WTC11 (cell line): ENCODE results near the gene MOV10L1. TPM values are rescaled to one million over a fixed set of nuclear protein-coding genes. Genes with fewer than 3 reads are reported as not detected.

Experiments
- ATAC-seq: fragments of 200-7000 bp; cut with Tn5 transposase; 2 replicates; pipeline ENCODE4 v1.10.0; 2021; ENCODE audit warnings: mild to moderate bottlenecking, moderate library complexity
- CTCF ChIA-PET: fragments of 300-600 bp; sonication (Branson Sonifier 250); formaldehyde crosslinking; loops from one replicate; lab custom pipeline; 2021; ENCODE audit warnings: antibody characterized with exemption; lab: Charles Lee
- POLR2A ChIA-PET: fragments of 350-600 bp; sonication (Branson Sonifier 250); formaldehyde crosslinking; loops from one replicate; lab custom pipeline; 2021; ENCODE audit warnings: antibody characterized with exemption; lab: Charles Lee
- DNase-seq: peaks from one replicate; pipeline ENCODE4 v3.0.0; 2021; ENCODE audit warnings: low spot score
- H3K27ac Mint-ChIP-seq: 2 replicates; pipeline ENCODE4 v1.8.0; 2021; ENCODE audit warnings: mixed read lengths
- H3K27me3 Mint-ChIP-seq: 2 replicates; pipeline ENCODE4 v1.8.0; 2021; ENCODE audit warnings: low read depth, mild to moderate bottlenecking, moderate library complexity, mixed read lengths
- H3K36me3 Mint-ChIP-seq: 2 replicates; pipeline ENCODE4 v1.8.0; 2021; ENCODE audit warnings: mixed read lengths
- H3K4me1 Mint-ChIP-seq: 2 replicates; pipeline ENCODE4 v1.8.0; 2022; ENCODE audit warnings: mixed read lengths
- H3K4me3 Mint-ChIP-seq: 2 replicates; pipeline ENCODE4 v1.8.0; 2021; ENCODE audit warnings: mild to moderate bottlenecking, moderate library complexity, mixed read lengths
- H3K9me3 Mint-ChIP-seq: 2 replicates; pipeline ENCODE4 v1.8.0; 2021; ENCODE audit warnings: mixed read lengths
- AFF4 ChIP-seq: sonication (generic); formaldehyde crosslinking; IDR thresholded peaks from 2 replicates; pipeline ENCODE4 v1.8.1; 2023; ENCODE audit warnings: mild to moderate bottlenecking, missing genetic modification reagents, borderline replicate concordance
- AR ChIP-seq: fragments of 250-450 bp; sonication (Bioruptor Pico); IDR thresholded peaks from 2 replicates; pipeline ENCODE4 v1.9.0; 2021; ENCODE audit warnings: mild to moderate bottlenecking
- ETV6 ChIP-seq: sonication (generic); formaldehyde crosslinking; IDR thresholded peaks from 2 replicates; pipeline ENCODE4 v1.8.1; 2022; ENCODE audit warnings: mild to moderate bottlenecking, missing genetic modification reagents
- GABPB1 ChIP-seq: sonication (generic); formaldehyde crosslinking; IDR thresholded peaks from 2 replicates; pipeline ENCODE4 v1.8.1; 2023; ENCODE audit warnings: mild to moderate bottlenecking, missing genetic modification reagents
- KAT7 ChIP-seq: sonication (generic); formaldehyde crosslinking; IDR thresholded peaks from 2 replicates; pipeline ENCODE4 v1.8.1; 2023; ENCODE audit warnings: missing genetic modification reagents, mild to moderate bottlenecking, borderline replicate concordance
- RORB ChIP-seq: fragments of 250-450 bp; sonication (Bioruptor Pico); IDR thresholded peaks from 2 replicates; pipeline ENCODE4 v1.9.0; 2021; ENCODE audit warnings: mild to moderate bottlenecking
- TEAD1 ChIP-seq: sonication (generic); formaldehyde crosslinking; IDR thresholded peaks from 2 replicates; pipeline ENCODE4 v1.8.0; 2022; ENCODE audit warnings: mild to moderate bottlenecking, missing genetic modification reagents
- ZMAT4 ChIP-seq: fragments of 250-450 bp; sonication (Bioruptor Pico); IDR thresholded peaks from 2 replicates; pipeline ENCODE4 v1.9.0; 2021; ENCODE audit warnings: mild to moderate bottlenecking
- ZNF423 ChIP-seq: fragments of 250-450 bp; sonication (Bioruptor Pico); IDR thresholded peaks from 2 replicates; pipeline ENCODE4 v2.1.2; 2022; ENCODE audit warnings: mild to moderate bottlenecking, moderate library complexity
- total RNA-seq: library from RNA; stranded (reverse); gene quantifications from 3 replicates; pipeline ENCODE4 v1.2.3, GENCODE V29; 2021
- TF ChIP-seq, protein P1 (sequence below): sonication (generic); formaldehyde crosslinking; IDR thresholded peaks from 2 replicates; pipeline ENCODE4 v1.8.0; 2022; ENCODE audit warnings: mild to moderate bottlenecking, missing genetic modification reagents
- TF ChIP-seq, protein P2 (sequence below): sonication (generic); formaldehyde crosslinking; IDR thresholded peaks from 2 replicates; pipeline ENCODE4 v1.8.1; 2023; ENCODE audit warnings: mild to moderate bottlenecking, moderate library complexity, missing genetic modification reagents
- TF ChIP-seq, protein P3 (sequence below): sonication (generic); formaldehyde crosslinking; IDR thresholded peaks from 2 replicates; pipeline ENCODE4 v1.8.1; 2023; ENCODE audit warnings: mild to moderate bottlenecking, missing genetic modification reagents

Gene MOV10L1
- total RNA-seq, 1 experiment from 2014 or later = not detected

DNA sequence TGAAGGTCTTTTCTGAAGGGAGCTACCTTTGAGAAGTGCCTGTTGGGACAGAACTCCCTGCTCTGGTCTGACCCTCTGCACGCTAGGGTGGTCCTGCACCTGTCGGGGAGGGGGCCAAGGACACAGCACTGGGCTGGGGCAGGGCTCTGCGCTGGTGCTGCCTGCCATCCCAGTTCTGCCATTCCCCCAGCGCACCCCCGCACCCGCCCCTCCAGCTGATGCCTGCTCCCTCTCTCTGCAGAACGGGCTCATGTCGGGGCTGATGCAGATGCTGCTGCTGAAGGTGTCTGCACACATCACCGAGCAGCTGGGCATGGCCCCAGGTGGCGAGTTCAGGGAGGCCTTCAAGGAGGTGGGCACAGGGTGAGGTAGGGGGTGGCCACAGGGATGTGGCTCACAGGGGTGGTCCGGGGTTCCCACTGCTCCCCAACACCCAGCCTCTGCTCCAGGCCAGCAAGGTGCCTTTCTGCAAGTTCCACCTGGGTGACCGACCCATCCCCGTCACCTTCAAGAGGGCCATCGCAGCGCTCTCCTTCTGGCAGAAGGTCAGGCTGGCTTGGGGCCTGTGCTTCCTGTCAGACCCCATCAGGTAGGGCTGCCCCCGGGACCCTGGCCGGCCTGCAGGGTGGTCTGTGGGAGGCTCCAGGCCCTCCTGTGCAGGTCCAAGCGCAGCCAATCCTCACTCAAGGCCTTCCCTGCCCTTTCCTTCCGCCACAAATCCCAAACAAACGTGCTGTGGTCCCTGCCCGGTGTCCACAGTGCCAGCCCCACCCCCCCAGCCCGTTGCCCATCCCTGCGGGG lies 107.4 kb downstream of the MOV10L1 start (continued):
- TF ChIP-seq AR (CRISPR knock-in tag) = no peak

DNA sequence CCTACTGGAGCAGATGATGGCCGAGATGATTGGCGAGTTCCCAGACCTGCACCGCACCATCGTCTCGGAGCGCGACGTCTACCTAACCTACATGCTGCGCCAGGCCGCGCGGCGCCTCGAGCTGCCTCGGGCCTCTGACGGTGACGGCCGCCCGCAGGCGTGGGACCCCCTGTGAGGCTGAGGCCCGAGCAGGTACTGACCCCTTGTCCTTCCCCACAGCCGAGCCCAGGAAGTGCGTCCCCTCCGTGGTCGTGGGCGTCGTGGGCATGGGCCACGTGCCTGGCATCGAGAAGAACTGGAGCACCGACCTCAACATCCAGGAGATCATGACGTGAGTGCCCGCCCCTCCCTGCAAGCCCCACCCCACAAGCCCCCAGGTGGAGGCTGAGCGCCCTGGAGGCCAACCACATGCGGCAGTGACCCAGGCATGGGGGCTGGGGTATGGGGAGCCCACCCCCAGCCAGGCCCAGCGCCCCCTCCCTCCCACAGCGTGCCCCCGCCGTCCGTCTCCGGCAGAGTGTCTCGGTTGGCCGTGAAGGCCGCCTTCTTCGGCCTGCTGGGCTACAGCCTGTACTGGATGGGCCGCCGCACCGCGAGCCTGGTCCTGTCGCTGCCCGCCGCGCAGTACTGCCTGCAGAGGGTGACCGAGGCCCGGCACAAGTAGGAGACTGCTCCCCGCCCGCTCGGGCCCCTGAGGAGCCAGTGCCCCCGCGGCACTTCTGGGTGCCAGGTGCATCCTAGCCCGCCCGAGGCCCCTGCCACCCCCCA lies 108.2 kb downstream of the MOV10L1 start:
- DNase-seq (no peak), ATAC-seq (no peak)
- peaks cover 3% of the 10 kb centered on the region; the same call in 1 of the 2 replicates for H3K36me3 Mint-ChIP-seq
- no peaks in the 10 kb centered on the region for H3K27me3 Mint-ChIP-seq
- no peaks in the 10 kb centered on the region for H3K9me3 Mint-ChIP-seq
- H3K4me1 Mint-ChIP-seq = peaks cover 12% of the 10 kb centered on the region
- H3K27ac Mint-ChIP-seq = no peak overlapping the region
- no peak overlapping the region for H3K4me3 Mint-ChIP-seq
- TF ChIP-seq AFF4 (no peak), GABPB1 (no peak), ZNF423 (CRISPR knock-in tag) (no peak), RORB (CRISPR knock-in tag) (no peak), TEAD1 (CRISPR knock-in tag) (no peak), ZMAT4 (no peak), ETV6 (CRISPR knock-in tag) (no peak), KAT7 (CRISPR knock-in tag) (no peak)
- TF ChIP-seq, protein P1, sequence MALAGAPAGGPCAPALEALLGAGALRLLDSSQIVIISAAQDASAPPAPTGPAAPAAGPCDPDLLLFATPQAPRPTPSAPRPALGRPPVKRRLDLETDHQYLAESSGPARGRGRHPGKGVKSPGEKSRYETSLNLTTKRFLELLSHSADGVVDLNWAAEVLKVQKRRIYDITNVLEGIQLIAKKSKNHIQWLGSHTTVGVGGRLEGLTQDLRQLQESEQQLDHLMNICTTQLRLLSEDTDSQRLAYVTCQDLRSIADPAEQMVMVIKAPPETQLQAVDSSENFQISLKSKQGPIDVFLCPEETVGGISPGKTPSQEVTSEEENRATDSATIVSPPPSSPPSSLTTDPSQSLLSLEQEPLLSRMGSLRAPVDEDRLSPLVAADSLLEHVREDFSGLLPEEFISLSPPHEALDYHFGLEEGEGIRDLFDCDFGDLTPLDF (CRISPR knock-in tag) = no peak
- TF ChIP-seq, protein P2, sequence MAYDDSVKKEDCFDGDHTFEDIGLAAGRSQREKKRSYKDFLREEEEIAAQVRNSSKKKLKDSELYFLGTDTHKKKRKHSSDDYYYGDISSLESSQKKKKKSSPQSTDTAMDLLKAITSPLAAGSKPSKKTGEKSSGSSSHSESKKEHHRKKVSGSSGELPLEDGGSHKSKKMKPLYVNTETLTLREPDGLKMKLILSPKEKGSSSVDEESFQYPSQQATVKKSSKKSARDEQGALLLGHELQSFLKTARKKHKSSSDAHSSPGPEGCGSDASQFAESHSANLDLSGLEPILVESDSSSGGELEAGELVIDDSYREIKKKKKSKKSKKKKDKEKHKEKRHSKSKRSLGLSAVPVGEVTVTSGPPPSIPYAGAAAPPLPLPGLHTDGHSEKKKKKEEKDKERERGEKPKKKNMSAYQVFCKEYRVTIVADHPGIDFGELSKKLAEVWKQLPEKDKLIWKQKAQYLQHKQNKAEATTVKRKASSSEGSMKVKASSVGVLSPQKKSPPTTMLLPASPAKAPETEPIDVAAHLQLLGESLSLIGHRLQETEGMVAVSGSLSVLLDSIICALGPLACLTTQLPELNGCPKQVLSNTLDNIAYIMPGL (CRISPR knock-in tag) = no peak
- TF ChIP-seq, protein P3, sequence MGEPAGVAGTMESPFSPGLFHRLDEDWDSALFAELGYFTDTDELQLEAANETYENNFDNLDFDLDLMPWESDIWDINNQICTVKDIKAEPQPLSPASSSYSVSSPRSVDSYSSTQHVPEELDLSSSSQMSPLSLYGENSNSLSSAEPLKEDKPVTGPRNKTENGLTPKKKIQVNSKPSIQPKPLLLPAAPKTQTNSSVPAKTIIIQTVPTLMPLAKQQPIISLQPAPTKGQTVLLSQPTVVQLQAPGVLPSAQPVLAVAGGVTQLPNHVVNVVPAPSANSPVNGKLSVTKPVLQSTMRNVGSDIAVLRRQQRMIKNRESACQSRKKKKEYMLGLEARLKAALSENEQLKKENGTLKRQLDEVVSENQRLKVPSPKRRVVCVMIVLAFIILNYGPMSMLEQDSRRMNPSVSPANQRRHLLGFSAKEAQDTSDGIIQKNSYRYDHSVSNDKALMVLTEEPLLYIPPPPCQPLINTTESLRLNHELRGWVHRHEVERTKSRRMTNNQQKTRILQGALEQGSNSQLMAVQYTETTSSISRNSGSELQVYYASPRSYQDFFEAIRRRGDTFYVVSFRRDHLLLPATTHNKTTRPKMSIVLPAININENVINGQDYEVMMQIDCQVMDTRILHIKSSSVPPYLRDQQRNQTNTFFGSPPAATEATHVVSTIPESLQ (CRISPR knock-in tag) = no peak
- ChIA-PET CTCF (interaction anchor here (0.9 kb wide), 1 partner anchor 9 kb away, joined by 7 read pairs; no protein-coding TSS in a partner anchor), POLR2A (no interaction called here)
